Cerebellar nuclear complex (tissue), 1 donor: Measurements from ENCODE around the gene U2AF2.

Experiments used
- DNase-seq, 2 experiments: peaks; one replicate each; lab custom pipeline; 2025; lab: John Stamatoyannopoulos, UW

The U2AF2 gene

DNA sequence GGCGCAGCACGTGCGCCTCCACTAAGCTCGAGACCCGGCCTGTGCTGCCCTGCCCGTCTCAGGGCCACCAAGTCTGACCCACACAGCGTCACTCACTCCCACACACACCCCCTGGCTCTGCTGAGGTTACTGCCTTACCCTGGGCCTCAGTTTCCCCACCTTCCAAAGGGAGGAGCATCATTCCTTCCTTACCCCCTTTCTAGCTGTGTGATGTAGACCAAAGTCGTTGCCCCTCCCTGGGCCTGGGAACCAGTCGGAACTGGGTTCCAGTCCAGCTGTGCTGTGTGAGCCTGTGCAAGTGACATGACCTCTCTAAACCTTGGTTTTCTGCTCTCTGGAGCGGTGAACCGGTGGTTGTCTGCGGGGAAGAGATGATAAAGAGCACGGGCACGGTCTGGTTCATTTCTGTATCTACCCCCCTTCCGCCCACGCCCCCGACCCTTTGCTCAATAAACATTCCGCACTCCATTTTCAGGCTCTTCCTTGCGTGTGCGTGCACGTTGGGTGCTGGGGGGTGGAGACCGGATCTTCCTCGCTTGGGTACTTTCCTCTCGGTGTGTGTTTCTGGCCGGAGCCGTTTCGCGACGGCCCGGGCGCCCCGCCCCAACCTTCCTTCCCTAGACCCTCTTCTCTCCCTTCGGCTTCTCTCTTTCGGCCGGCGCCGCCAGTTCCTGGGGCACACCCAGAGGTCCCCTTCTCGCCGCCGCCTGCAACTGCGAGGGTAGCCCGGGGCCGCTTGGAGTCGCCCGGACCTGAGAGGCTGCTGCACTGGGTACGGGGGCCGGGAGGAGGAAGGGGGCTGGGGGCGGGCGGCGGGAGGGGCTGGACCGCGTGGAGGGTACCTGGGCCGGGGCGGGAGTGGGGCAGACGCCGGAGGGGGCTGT lies 11.6 kb upstream of the U2AF2 start, which contains the start of gene ZNF581:
Gene ZNF581, plus strand, starts transcription at position 647 of the 884 bp plus-strand sequence. CDS start 923 bp downstream, outside the sequence.
- DNase-seq = peak in 1 of 2 experiments; percentile 2

DNA sequence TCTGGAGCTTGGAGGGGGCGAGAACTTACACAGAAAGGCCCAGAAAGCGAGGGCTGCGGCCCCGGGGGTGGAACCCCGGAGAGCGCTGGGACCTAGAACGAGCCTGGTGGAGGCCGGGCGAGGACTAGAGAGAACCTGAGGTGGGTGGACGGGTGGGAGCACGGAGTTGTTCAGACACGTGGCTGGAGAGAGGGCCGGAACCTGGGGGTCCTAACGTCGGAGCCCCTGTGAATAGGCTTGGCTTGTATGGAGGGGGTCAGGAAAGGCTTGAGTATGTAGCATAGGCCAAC lies 11.0 kb upstream of the U2AF2 start:
- no peak for DNase-seq

DNA sequence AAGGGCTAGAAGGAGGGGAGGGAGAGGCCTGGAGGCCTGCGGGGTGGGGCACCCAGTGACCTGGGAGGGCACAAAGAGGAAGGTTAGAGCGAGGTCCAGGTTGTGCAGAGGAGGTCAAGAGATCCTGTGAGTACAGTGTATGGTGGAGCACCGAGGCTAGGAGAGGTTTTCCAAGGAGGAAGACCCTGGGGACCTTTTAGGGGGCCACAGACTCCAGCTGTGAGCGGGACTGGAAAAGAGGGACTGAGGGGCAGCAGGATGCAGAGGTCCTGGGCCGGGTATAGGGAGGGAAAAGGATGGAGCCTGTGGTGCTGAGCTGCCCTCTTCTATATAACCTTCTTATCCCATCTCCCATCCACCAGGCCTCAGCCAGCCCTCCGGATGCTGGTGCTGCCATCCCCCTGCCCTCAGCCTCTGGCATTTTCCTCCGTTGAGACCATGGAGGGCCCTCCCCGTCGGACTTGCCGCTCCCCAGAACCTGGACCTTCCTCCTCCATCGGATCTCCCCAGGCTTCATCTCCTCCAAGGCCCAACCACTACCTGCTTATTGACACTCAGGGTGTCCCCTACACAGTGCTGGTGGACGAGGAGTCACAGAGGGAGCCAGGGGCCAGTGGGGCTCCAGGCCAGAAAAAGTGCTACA lies 10.5 kb upstream of the U2AF2 start:
- DNase-seq = no peak

DNA sequence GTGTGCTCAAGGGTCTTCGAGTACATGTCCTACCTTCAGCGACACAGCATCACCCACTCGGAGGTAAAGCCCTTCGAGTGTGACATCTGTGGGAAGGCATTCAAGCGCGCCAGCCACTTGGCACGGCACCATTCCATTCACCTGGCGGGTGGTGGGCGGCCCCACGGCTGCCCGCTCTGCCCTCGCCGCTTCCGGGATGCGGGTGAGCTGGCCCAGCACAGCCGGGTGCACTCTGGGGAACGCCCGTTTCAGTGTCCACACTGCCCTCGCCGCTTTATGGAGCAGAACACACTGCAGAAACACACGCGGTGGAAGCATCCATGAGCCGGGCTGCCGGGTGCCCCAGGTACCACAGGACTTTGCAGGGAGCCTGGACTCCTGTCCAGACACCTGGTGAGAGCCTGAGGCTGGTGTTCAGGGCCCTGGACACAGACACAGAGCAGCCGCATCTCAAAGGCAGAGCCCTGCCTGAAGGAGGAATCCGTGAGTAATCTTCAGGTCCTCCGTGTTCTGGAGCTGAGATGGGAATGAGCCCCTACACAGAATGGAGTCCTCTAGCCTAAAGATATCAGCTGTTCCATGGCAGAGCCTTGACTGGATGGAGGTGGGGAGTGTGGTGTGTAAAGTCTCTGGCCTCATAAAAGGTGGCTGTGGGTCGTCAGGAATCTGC lies 9.9 kb upstream of the U2AF2 start:
- DNase-seq = no peak

DNA sequence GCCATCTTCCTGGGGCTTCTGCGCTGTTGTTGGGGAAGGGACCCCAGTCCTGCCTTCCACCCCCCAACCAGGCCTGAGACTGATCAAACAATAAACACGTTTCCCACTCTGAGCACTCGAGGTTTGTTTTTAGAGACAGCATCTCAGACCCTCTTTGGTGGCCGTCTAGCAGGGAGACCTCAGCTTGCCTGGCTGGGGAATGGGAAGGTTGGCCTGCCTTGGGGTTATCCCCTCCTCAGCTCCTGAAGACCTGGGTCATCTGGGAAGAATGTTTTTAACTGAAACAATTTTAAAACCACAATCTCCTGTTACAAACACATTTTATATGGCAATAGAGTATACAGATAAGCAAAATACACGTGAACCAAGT lies 9.3 kb upstream of the U2AF2 start:
- DNase-seq = no peak

DNA sequence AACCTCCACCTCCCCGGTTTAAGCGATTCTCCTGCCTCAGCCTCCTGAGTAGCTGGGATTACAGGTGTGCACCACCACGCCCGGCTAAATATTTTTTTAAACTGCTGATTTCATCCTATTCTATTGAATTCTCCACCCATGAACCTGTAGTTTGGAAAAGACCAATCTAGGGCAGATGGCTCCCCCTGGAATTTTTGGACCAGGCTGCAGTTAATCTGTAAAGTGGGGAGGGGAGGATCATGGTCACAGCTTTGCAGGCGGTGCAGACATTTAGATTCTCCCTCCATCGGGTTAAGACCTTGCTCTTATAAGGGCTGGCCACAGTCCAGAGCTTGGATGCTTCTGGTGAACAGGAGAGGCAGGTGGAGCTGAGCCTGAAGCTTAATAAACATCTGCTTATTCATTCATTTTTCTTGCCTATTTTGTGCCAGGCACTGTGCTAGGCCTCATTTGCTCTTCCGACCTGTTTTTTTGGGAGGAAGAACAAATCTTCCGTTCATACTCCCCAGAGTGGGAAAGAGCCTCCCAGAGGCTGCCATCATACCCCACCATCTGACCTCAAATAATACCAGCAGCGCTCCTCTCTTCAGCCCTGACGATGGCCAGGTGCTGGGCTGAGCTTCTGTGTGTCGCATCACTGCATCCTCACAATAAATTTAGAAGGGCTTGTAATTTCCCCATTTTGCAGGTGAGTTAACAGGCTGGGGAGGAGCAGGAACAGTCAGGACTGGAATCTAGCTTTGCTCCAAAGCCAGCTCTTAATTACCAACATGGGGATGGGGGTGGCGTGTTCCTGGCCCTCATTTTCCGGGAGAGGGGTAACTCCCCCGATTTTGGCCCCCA lies 7.7 kb upstream of the U2AF2 start:
- no peak for DNase-seq

DNA sequence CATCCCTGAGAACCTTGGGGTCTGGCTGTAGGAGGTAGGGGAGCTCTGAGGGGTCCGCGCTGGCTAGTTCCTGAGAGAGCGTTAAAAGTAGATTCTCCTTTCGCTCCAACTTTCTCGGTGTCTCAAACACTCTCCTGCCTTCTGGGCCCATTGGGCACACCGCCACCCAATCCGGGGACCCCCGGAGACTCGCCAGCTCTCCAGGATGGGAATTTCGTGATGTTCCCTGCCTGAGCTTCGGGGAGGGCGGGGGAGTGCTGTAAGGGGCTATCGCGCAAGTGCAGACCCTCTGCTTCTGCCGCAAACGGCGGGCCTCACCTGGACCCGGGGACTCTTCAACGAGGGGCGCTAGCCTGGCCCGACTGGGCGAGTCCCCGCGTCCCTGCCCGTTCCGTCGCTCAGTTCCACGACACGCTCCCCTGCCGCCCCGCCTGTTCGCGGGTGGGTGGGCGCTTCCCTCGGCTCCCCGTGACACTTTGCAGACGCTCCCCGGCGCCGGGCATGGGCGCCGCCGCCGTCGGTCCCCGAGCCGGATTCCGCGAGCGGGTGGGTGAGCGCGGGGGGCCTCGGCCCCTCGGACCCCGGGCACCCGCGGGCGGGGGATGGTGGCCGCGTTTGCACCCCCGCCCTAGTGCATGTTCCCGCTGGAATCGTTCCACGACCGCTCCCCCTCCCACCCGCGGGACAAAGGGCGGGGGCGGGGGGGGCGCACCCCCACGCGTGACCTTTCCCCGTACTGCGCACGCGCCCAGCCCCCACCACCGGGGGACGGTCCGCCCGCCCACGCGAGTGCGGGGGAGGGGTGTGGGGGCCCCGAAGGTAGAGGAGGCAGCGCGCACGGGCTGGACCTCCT lies 6.9 kb upstream of the U2AF2 start, which contains the start of gene CCDC106:
Gene CCDC106, plus strand, starts transcription at position 481 of the 853 bp plus-strand sequence. CDS start 835 bp downstream, outside the sequence.
- DNase-seq = peak in 1 of 2 experiments; percentile 35

DNA sequence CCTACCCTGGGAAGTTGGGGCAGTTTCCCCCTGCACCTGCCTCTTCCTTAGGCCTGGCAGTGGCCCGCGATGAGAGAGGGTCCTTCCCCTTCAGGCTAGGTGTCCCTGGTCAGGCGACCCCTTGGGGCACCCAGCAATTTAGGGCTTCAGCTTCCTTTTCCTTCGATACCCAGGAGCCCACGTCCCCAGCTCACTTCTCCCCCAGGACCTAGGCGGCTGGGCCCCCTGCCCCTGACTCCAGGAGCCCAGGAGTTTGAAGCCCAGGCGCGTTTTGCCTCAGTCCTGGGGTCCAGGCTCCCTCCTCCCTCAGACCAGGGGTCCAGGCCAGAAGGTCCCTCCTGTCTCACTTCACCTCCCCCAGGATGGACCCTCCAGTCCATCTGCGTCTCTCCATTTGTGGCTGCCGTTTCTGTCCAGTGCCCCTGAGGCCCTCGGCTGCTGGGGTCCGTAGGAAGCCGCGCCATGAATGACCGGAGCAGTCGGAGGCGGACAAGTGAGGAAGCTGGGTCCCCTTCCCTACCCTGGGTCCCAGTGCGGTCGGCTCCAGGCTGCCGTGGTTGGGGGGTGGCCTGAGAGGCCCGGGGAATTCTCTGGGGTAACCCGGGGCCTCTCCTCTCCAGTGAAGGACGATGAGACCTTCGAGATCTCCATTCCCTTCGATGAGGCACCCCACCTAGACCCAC lies 6.1 kb upstream of the U2AF2 start:
- DNase-seq = no peak

DNA sequence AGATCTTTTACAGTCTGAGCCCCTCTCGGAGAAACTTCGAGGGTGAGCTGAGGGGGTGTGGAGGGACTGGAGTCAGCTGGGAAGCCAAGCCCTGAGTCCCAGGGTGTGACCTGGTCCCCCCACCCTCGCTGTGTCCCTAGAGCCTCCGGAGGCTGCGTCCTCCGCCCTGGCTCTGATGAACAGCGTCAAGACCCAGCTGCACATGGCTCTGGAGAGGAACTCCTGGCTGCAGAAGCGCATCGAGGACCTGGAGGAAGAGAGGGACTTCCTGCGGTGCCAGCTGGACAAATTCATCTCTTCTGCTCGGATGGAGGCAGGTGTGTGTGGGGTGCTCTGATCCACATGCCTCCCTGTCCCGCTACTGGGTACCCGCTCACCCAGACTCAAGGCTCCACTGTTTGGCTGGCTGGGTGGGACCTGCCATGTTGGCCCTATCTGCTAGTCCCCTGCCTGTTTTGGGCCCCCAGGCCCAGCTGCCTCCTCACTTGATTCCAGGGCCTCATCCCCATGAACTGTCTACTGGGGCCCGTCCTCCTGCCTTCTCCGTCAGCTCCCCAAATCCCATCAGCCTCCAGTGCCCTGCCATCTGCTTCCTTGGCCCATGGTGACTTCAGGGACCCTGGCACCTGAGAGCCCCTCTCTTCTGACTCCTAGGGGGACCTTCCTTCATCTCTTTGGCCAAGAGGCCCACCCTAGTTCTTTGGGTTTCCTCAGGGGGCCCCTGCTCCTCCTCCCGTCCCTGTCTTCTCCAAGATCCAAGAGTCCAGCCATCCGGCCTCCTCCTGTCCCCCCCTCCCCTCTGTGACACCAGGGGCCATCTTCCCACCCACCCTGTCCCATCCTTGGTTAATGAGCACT lies 5.3 kb upstream of the U2AF2 start:
- DNase-seq = no peak

DNA sequence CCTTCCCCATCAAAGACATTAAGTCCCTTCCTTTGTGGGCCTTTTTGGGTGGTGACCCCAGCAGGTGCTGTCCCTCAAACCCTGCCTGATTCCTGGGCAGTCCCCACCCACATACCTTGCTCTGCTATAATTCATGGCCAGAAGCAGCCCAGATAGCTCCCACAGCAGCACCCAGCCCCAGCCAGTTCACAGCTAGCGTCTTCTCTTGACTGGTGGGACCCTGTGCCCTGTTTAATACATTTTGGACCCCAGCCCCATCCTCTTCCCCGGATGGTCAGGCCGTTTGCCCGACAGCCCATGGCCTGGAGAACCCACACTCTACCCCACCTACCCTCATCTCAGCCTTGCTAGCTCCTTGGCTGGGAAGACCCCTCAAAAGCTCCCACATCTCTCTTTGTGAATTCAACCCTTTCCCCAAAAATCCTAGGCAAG lies 4.7 kb upstream of the U2AF2 start:
- DNase-seq = no peak

DNA sequence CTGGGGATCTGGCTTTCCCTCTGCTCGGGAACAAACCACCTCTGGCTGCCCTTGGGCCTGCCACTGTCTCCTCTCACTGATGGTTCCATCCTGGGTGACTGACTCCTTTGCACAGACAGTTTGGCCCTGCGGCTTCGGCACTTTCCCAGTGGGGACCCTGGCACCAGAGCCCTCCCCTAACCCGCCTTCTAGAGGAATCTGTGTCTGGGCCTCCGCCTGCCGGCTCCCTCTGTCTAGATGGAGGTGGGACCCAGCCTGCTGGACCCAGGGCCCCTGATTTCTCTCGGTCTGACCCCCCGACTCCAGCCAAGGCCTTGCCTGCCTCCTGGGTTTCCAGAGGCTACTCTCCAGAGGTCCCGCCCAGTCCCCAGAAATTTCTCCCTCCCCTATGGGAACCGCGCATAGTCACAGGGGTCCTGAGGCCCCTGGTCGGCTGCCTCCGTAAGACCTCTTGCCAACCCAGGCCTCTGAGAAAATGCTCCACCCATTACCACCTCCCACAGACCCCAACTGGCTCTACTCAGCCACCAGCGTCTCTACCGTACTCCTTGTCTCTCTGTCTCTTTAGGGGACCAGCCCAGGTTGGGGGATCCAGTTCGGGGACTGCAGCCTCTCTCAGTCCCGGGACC lies 4.1 kb upstream of the U2AF2 start:
- DNase-seq = no peak

DNA sequence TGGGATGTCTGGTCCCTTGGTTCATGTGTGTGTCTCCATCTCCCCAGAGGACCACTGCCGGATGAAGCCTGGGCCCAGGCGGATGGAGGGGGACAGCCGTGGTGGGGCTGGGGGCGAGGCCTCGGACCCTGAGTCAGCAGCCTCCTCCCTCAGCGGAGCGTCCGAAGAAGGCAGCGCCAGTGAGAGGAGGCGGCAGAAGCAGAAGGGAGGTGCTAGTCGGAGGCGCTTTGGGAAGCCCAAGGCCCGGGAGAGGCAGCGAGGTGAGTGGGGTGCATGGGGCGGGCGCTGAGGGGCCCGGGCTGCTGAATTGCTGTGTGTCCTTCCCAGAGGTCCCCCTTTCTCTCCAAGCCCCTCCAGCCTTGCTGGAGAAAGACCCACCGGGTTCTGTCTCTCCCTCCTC lies 3.6 kb upstream of the U2AF2 start:
- no peak for DNase-seq

DNA sequence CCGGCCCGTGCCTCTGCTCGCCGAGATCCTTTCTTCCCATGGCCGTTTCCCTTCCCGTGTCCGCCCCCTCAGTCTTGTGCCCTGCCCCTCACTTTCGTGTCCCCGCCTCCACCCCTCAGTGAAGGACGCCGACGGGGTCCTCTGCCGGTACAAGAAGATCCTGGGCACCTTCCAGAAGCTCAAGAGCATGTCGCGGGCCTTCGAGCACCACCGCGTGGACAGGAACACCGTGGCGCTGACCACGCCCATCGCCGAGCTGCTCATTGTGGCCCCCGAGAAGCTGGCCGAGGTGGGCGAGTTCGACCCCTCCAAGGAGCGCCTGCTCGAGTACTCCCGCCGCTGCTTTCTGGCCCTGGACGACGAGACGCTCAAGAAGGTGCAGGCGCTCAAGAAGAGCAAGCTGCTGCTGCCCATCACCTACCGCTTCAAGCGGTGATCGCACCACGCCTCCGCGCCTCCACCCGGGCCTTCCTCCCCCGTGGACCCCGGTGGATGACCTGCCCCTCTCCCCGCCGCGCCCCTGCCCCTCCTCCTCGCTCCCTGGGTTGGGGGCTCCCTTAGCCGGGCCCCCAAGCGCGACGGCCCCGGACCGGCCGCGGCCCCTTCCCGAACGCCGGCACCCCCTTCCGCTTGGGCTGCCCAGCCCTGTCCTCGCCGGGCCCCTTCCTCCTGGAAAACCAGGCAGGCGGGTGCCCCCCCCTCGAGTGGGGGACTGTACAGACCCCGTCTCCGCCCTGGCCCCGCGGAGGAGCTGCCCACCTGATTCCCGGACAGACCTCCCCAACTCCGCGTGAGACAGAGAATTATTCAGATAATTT lies 2.3 kb upstream of the U2AF2 start:
- DNase-seq = no peak

DNA sequence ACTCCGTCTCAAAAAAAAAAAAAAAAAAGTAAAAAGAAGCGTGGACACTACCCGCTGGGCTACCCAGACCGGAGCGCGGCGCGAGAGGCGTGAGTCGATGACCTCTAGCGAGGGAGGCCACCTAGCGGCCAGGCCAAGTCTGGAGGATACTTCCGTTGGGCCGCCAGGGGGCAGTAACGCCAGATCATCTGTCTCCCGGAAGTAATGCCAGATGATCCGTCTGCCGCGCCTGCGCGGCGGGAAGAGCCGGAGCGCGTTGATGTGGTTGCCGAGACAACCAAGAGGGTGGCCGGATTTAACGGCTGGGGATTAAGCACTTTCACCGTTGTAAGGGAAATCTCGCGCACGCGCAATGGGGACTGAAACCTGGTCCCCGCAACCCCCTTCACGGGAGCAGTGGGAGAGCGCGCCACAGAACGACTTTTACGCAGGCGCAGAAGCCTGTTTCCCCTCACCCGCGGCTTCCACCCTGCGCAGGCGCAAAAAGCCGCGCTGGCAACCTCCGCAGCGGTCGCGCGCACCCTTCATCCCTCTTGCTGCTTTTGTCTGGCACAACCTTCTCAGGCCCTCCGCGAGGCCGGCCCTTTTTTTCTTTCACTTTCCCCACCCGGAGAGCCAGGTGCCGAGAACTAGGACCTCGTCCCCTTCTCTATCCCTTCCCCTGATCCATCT lies 1.0 kb upstream of the U2AF2 start:
- peak; percentile 67 to 94 for DNase-seq

DNA sequence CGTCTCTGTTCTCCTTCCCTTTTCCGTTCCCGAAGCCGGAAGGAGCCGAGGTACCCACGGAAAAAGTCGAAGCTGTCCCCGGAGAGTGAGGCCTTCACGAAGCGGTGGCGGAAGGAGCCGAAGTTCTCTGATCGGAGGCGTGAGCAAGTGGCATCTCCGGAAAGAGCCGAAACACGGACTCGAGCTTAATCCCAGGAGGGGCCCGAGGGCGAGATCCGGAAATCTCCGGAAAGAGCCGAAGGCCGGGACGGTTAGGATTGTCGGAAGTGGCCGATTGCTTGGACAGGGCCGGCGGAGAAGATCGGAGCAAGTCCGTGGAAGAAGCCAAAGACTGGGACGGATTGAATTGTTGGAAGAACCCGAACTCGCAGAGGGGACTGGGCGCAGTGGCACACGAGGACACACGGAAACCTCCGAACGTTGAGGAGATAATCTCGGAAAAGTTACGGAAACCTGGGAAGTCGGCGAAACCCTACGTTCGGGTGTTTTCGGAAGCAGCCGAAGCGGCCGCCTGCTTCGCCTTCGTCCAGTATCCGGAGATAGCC lies 440 bp upstream of the U2AF2 start:
- peak; percentile 75 to 95 for DNase-seq

DNA sequence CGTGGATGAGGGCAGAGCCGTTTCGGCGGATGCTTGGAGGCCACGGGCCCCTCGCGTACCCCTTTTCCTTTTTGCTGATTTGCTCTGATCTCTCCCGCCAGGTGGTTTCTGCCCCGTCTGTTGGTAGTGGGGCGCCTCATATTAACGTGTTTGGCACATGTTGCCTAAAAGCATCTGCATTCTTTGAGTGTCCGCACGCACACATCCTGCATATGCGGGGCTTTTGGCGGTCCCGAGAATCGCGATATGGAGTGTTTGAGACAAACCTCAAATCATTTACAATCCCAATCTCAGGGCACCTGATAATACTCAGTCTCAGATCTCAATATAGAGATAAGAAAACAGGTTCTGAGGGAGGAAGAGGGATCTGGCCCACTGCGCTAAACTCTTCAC lies 809 bp downstream of the U2AF2 start:
- no peak for DNase-seq

DNA sequence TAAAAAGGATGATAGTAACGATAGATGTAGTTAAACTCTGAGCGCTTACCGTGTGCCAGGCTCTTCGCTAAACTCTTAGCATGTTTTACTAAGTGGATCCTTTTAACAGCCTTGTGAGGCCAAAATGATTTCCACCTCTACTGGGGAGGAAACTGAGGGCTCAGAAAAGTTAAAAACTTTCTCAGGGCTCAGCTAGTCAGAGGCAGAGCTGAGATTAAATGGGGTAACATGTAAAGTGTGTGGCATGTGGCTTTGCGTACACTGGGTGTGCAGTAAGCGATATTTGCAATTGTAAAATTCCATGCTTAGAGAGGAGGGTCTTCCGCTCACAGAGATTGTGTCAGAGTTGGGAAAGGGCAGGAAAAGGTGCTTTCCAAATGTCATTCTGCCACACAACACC lies 1.7 kb downstream of the U2AF2 start:
- DNase-seq = no peak
